GM21576 (cell line): Measurements from ENCODE around the gene PROM2.

Experiments
- ATAC-seq: cut with Tn5 transposase; IDR thresholded peaks from one replicate; pipeline ENCODE4 v1.9.1; 2021; ENCODE audit warnings: mild to moderate bottlenecking, moderate library complexity; ENCODE audit not compliant: unreplicated experiment

Gene PROM2

DNA sequence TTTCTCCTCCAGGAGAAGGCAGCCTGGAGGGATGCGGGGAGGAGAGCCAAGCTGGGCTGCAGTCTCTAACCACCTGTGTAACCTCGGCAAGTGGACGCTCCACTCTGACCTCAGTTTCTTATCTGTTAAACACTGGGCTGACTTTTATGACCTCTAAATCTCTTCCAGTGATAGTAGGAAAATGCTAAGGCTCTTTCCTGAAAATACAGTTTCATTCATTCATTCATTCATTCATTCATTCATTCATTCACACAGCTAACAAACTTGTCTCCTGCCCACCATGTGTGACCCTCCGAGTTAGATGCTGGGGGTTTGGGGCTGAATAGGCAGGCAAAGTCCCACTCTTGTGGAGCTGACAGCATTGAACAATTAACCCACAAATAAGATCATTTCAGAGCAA is 9.3 kb downstream of the PROM2 start:
- ATAC-seq: no peak

DNA sequence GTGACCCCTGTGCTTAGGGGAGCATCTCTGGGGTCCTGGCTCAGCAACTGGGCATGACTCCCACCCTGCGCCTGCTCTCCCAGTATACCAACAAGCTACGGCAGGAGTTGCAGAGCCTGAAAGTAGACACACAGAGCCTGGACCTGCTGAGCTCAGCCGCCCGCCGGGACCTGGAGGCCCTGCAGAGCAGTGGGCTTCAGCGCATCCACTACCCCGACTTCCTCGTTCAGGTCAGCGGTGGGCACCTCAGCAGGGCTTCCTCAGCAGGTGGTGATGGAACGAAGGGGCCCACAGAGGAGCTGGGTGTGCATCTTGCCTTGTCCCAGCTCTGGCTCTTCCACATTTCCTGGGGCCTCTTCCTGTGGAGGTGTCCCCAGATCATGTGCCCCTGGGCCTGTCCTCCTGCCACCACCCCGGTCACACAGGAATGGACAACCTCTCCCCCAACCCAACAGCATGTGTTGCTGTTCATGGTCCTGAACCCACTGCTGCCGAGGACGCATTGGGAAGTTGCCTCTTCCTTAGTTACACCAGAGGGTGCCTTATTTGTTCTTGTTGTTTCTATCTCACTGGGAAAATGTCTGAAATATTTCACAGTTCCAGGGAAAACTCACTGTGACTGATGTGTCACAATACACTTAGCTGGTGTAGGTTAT is 10.8 kb downstream of the PROM2 start:
- ATAC-seq: no peak

DNA sequence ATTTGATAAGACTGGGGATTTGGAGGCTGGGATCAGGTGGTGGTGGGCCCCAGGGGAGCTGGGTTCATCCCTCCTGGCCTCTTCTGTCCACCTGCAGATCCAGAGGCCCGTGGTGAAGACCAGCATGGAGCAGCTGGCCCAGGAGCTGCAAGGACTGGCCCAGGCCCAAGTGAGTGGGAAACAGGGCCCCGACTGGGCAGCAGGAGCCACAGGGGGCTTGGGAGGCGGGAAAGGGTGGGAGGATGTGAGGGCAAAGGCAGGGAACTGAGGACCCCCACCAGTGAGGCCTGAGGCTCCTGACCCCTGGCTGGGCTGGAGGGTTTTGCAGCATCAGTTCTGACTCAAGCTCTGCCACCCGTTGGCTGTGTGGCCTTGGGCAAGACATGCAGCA is 11.3 kb downstream of the PROM2 start:
- ATAC-seq: no peak

DNA sequence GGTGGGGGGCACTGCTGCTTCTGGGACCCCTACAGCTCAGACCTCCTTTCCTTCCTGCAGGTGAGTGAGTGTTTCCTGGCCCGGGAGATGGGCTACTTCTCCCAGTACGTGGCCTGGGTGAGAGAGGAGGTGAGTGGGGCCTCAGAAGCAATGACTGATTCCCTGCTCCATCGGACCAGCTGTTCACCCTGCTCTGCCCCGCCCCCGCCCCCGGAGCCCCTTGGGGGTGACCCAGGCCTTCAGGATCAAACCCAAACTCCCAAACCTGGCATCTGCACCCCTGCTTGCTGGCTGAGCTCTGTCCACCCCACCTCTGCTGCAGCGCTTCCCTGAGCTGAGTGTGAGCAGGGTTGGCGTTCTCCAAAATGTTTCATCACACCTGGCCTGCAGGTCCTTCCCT is 13.1 kb downstream of the PROM2 start:
- ATAC-seq: no peak

DNA sequence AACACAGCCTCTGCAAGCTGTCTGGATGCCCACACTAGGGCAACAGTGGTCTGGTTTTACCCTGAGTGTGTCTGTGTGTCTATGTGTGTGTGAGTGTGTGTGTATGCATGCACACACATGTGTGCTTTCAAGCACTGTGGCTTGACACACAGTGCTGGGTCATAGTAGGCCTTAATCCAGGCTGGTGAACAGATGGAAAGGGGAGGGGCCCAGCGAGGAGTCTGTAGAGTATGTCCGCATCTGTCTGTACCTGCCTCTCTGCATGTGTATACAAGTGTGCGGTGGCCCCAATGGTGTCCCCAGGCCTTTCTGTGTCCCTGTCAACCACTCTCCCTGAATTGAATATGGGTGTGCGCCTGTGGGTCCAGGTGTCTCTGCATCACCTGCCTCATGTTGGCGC is 13.6 kb downstream of the PROM2 start:
- no peak for ATAC-seq

DNA sequence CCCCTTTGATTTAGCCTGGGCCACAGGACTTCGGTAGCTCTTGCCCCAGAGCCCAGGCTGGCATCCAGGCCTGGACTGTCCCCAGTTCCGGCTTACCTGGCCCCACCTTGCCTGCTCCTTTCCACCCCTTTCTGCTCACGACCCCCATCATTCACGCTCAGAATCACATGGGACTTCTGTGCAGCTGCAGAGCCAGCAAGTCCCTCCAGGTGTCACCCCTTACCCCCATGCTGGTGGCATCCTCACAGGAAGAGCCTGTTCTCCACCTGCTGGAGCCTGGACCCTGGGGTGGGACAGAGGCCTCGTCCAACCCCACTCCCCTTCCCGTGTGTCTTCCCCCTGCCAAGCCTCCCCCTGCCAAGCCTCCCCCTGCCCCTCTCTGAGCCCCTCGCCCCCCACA is 15.0 kb downstream of the PROM2 start:
- ATAC-seq: no peak

DNA sequence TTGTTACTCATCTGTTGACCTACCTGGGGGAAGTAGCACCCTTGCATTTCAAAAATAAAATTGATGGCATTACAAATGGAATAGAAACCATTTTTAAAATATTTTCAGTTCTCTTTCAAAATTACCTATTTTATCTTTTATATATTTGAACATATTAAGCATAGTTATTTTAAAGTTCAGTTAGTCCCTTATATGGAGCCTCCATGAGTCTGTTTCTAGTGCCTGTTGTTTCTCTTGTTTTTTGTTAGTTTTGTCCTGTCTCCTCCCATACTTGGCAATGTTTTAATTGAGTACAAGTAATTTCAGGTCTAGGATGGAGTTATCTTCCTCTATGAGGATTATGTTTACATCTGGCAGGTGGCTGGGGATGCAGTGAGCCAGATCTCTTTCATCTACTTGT is 17.0 kb downstream of the PROM2 start:
- no peak for ATAC-seq

DNA sequence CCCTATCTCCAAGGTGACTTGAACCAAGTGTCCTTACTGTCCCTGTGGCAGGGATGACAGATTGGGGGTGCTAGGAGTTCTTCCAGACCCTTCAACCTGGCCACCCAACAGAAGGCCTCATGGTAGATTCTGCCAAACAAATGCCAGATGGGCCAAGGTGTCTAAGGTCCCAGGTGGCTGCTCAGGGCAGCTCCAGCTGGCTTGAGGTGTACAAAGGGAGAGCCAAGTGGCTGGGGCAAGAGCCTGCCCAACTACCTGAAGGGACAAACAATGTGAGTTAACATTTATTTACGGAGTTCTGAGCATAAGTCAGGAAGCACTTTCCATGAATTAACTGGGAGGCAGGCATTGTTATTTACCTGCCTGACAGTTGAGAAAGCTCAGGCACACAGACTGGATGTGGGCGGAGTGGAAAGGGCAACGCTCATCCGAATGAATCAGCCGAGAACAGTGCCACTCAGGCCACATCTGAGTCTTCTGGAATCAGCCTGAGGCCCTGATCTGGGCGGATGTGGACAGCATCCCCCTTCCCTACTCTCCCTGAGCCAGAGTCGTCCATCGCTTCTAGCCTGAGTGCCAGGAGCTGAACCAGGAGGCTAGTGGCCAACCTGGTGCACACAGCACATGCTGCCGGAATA is 18.5 kb downstream of the PROM2 start:
- no peak for ATAC-seq

DNA sequence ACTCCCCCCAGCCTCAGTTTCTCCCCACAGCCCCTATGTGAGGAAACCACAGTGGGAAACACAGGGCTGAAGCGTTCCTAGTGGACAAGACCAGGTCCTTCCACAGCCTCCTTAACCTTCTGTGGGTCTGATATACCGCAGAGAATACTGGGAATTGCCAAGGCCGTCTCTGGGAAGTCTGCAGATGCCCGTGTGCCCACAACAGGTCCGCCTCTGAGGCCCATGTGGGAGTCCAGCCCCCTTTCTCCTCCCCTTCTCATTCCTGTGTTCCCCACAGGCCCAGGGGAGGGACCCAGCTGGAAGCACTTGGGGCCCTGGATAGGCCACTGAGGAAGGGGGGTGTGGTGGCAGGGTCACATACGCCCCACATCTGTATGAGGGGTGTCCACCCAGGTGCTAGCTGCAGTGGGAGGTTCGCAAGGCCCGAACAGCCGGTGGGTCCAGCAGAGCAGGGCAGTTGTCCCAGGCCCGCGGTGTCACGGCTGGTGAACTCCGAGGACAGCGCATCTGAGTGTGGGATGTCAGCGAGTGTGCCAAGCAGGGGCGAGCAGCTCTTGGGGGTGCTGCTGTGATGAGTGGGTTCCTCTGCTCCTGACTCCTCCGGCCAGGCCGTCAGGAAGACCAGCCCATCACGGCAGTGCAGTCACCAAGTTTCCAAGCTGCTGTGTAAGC is 20.5 kb downstream of the PROM2 start:
- no peak for ATAC-seq

DNA sequence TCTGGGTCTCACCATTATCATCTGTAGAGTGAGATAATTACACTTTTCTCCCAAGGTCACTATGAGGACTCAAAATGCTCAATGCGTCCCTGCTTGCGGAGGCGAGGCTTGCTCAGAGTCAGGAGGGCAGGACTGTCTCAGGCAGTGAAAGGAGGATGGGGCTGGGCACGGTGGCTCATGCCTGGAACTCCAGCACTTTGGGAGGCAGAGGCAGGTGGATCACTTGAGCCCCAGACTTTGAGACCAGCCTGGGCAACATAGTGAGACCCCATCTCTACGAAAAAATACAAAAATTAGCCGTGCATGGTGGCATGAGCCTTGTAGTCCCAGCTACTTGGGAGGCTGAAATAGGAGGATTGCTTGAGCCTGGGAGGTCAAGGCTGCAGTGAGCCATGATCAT is 21.1 kb downstream of the PROM2 start:
- ATAC-seq: no peak

DNA sequence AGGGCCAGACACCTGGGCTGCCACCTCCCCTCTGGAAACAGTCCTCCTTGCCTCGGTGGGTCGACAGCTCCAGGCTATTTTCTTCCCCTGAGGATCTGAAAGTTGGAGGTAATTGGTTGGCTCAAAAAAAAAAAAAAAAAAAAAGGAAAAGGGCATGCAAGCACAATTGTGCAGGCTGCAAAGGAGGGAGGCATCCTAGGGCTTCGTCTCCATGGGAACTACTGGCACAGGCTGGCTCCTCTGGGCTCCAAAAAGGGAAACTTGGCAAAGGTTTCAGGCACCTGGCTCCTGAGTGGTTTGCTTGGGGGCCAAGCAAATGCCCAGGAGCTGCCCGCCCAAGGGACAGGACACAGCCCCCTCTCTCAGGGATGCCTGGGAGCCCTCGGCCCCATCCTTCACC is 21.8 kb downstream of the PROM2 start:
- ATAC-seq: no peak

DNA sequence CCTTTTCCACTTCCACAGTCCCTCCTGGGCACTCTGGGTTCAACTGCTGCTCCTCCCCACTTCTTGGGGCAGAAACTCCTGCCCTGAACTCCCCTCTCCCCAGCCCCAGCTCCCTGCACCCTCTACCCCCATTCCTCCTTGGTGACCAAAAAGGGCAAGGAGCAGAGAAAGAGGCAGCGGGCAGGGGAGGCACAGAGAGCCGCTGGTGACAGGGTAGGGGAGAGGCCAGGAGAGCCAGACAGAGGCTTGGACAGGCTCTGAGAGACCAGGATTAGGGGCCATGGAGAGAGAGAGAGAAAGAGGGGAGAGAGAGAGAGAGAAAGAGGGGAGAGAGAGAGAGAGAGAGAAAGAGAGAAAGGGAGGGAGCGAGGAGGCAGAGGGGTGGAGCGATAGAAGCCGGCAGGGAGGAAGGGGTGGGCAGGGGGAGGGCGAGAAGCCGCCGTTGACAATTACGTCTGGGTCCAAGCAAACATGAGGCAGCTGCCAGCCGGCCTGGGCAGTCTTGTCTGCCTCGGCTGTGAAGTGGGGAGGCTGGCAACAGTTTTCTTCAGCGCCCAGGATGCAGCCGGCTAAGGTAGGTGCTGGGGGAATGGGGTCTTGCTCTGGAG is 22.7 kb downstream of the PROM2 start, which contains the start of gene KCNIP3:
KCNIP3 (plus strand) TSS at position 468 of the 608 bp plus-strand sequence; CDS start at position 560, 92 bp downstream.
- ATAC-seq: no peak

DNA sequence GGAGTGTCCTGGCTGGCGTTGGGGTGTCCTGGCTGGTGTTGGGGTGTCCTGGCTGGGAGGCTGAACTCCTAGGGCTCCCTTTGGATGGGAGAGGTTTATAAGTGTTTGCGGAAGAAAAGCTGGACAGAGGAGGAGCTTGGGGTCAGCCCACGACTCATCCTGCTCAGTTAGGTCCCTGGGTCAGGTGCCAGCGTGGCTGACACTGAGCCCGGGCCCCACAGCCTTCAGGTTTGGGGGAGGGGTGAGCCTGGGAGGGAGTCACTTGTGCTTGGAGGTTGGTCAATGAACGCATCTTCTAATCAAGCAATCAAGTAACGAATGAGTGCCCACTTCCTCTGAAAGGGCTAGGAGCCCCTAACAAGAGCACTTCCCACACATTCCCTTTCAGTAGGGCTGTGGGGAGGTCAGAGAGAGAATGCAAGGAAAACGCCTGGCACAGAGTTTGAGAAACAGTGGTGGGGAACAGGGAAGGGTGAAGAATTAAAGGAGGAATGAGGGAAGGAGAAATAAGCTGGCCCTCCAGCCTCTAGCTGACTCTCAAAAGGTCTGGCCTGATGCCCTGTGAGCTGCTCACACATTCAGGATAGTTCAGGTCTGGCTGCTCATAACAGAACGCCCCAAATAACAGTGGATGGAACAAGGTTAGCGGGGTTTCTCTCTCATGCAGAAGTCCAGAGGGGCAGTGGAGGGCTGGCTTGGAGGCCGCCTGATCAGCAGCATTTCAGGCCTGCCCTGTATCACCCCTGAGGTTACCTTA is 23.6 kb downstream of the PROM2 start:
- no peak for ATAC-seq

DNA sequence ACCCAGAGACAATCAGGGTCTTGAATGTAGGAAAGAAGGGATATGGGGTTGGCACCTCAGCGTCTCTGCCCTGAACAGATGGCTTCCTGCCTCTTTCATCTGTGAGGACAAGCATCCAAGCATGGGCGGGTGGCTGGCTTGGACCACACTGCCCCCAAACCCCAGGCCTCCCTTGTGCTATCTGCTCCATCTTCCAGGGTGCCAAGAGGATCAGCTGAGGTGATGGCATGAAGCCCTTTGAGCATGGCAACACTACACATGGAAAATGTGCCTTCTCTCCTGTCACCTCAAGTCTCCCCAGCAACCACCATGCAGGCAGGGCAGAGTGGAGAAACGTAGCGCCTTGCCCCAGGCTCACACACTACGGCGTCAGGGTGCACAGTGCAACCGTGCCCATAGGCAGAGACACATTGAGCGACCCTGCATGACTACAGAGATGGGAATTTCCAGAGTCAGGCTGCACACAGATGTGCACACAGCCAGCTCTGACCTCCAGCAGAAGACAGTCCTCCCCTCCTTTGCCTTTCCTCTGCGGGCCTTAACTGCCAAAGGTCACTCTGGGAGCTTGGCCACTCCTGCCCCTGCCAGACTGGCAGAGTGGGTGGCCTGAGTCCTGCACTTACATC is 24.4 kb downstream of the PROM2 start:
- ATAC-seq: no peak

DNA sequence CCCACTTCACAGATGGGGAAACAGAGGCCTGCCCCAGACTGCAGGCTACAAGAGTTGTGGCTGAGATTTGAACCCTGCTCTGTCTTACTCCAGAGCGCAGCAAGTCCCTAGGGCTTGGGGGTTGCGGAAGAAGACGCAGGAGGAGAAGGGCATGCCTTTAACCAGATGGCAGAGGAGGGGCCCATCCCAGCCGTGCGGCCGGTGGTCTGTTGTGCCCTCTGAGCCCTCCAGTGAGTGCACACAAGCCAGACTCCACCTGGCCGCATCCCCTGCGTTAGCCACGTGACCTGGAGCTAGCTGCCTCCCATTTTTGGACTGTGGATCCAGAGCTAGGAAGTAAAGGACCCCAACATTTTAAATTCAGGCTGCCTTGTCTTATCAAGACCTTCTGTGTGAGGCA is 25.7 kb downstream of the PROM2 start:
- ATAC-seq: no peak

DNA sequence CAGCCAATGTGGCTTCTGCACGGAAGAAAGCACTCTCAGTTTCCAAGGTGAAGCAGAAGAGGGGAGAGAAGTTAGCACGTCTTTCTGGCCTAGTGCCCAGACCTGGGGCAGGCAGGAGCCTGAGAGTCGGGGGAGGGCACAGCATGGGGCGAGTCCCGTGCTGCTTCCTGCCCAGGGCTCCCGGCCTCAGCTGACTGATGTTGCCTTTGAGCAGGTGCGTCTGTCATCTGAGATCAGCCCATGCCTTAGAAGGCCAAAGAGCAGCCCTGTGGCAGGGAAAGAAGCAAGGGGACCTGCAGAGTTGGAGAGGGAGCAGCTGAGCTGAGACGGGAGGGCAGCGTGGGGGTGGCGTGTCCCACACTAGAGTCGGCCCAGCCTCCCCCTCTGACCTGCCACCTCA is 26.2 kb downstream of the PROM2 start:
- ATAC-seq: no peak

DNA sequence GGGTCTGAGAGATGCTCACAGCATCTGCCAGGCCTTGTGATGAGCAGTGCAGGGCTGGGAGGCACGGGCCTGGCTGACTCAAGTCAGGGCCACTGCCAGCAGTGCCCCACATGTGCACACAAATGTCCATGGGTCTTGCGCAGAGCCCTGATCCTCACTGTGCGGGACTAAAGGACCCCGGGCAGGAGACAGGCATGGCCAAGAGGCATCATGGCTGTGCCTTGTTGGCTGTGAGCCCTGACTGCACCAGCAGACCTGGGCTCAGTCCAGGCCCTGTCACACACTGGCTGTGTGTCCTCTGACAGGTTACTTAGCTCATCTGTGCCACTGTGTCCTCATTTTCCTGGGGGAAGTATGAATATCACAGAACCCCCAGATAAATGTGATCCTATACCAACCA is 26.9 kb downstream of the PROM2 start:
- no peak for ATAC-seq

DNA sequence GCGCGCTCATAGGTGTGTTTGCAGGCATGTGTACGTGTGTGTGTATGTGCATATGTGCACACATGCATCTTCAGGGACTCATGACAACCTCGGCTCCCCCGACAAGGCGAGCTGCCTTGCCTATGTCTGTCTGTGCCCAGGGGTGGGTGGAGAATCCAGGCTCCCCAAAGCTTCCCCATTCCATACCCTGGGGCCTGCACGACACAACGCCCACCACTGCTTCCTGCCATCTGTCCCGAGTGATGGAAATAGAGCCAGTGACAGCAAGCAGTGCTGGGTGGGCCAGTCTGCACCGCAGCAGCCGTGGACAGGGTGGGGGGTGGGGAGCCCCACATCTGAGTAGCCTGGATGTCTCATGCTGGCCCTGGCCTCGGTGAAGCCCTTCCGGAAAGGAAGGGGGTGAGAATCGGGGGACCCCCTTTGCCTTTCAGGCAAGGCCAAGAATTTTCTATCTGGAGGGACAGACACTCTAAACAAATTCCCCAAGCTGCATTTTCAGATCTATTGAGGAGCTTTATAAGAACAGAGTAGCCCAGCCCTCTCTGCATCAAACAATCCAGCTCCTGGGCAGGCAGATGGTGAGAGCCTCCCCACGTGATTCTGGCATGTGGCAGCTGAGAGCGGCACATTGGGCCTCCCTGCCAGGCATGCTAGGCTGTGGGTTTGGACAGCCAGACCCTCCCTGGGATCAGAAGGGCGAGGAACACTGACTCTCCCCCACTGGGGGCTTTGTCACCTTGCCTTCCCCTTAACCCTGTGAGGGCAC is 27.8 kb downstream of the PROM2 start:
- no peak for ATAC-seq

DNA sequence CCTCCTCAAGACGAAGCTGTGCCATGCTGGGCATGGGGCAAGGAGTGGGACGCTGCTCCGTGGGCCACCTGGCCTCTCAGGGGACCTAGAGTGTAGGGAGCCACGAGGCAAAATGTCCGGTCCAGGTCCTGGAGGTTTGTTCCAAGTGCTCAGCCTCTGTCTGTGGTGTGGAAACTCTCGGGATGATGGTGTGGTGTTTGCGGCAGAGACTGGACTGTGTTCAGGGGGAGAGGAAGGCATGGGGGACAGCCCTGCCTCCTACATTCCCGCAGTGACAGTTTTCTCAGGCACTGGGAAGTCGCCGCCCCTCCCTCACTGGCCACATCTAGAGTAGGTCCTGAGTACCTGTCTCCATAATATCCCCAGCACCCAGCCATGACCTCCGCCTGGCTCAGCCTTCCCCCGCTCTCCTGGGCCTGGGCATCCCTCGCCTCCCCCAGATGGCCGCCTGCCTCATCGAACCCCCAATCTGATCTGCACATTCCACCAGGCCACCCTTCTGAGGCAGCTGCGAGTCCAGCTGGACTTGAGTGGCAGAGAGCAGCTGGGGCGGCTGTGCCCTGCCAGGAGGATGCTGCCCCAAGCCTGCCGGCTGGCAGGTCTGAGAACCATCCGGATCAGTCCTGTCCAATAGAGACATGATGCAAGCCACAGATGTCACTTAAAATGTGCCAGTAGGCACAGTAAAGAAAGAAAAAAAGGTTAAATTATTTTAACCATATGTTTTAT is 29.1 kb downstream of the PROM2 start:
- no peak for ATAC-seq
